GM12874 (cell line): Measurements from ENCODE around the gene MASP2.
A peak's percentile ranks its signal among the peaks of the same experiment; 100 is the strongest.

Experiments used
- CTCF ChIP-seq: IDR thresholded peaks from 2 replicates; pipeline ENCODE4 v1.5.1; 2011; ENCODE audit warnings: low read depth, mild to moderate bottlenecking, control low read depth, low read length, moderate library complexity; ENCODE audit not compliant: insufficient read depth

MASP2 gene

GRCh38 chr1:11037740-11038182 lies 9.3 kb downstream of the MASP2 start:
- TF ChIP-seq CTCF: peak; percentile 91

- TF ChIP-seq CTCF: no peak
Observed at GRCh38 chr1:11031624-11032262, 15.3 kb downstream of the MASP2 start.

GRCh38 chr1:11030865-11031264 lies 16.2 kb downstream of the MASP2 start:
- TF ChIP-seq CTCF: no peak

- TF ChIP-seq CTCF: no peak
Observed at GRCh38 chr1:11028018-11028417, 19.0 kb downstream of the MASP2 start.

GRCh38 chr1:11027316-11027715 lies 19.7 kb downstream of the MASP2 start:
- TF ChIP-seq CTCF: no peak

- TF ChIP-seq CTCF: no peak
Observed at GRCh38 chr1:11026903-11027302, 20.1 kb downstream of the MASP2 start.

GRCh38 chr1:11026052-11026451 lies 21.0 kb downstream of the MASP2 start:
- TF ChIP-seq CTCF: no peak

- no peak for TF ChIP-seq CTCF
Observed at GRCh38 chr1:11025618-11026017, 21.4 kb downstream of the MASP2 start.
